GM12801 (cell line): ENCODE measurements around the gene PIGC.

Experiments used
- TF ChIP-seq, protein P1 (sequence below): IDR thresholded peaks from one replicate; pipeline ENCODE4 v1.5.1; 2011; ENCODE audit warnings: control low read depth; ENCODE audit not compliant: insufficient read length; ENCODE audit errors: extremely low read depth

PIGC gene

DNA sequence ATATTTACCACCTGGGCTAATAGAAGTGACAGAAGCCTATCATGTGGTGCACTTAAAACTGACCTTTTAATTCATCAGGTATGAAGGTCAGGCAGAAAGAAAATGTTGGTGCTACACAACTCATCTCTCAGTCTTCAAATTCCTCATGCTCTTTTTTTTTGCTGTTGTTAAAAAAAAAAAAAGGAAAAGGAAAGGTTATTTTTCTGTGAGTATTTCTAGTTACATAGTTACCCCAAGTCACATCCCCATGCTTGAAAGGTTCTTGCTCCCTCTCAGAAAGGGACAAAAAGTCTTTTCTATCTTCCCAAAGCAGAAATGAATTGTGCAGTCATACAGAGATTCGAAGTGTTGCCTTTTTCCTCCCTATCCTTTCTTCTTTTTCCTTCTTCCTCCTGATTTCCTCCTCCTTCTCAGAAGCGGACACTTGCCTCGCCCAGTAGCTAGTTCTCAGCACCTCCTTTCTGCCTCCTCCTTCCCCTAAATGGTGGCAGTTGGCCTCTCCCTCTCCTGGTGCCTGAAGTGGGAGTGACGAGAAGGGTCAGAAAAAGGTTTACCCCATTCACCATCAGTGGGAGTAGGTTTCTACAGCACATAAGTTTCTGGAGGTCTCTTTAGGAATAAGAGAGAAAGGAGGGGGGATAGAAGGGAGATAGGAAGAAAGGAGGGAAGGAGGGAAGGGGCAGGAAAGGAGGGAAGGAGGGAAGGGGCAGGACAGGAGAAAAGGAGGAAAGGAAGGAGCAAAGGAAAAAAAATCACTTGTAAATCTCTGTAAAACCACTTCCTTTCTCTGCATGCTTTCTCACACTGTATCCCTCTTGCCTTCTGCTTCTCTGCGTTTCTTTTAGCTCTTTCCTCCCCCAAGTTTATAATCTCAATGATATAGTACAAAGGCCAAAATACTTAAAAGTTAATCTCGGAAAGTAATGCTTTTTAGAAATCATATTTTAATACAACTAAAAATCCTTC is 43.8 kb downstream of the PIGC start:
- TF ChIP-seq, protein P1, sequence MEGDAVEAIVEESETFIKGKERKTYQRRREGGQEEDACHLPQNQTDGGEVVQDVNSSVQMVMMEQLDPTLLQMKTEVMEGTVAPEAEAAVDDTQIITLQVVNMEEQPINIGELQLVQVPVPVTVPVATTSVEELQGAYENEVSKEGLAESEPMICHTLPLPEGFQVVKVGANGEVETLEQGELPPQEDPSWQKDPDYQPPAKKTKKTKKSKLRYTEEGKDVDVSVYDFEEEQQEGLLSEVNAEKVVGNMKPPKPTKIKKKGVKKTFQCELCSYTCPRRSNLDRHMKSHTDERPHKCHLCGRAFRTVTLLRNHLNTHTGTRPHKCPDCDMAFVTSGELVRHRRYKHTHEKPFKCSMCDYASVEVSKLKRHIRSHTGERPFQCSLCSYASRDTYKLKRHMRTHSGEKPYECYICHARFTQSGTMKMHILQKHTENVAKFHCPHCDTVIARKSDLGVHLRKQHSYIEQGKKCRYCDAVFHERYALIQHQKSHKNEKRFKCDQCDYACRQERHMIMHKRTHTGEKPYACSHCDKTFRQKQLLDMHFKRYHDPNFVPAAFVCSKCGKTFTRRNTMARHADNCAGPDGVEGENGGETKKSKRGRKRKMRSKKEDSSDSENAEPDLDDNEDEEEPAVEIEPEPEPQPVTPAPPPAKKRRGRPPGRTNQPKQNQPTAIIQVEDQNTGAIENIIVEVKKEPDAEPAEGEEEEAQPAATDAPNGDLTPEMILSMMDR: no peak

DNA sequence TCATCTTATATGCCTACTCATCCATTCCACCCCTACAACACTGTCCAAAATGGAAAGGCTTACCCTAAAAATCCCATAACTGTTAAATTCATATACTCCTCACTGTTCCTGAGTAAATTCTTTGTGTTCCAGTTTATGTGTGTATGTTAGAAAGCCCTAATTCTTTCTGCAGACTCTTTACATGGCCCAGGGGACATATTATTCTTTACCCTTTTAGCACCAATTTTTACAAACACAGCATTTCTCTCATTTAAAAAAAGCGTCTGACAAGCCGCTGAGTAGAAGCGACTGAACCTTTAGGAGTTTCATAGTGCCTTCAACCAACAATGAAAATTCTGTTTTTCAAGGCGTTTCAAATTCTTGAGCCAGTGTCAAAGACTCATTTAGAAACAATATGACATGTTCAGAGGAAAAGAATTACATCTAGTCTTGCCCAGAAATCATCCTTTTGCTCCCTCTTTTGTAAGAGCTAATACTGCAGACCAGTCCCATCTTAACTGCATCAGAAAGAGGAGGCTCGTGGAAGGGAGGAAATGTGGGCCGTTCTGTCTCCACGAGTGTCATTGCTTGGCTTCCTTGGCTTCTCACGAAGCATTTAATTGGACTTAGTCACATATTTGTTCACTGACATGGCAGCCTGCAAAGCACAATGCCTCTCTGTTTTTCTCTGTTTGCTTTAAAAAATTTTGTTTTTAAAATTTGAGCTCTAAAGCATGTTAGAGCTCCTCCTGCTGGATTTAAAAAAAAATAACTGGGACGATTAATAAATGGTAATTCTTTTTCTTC is 44.7 kb downstream of the PIGC start:
- TF ChIP-seq, protein P1: no peak

DNA sequence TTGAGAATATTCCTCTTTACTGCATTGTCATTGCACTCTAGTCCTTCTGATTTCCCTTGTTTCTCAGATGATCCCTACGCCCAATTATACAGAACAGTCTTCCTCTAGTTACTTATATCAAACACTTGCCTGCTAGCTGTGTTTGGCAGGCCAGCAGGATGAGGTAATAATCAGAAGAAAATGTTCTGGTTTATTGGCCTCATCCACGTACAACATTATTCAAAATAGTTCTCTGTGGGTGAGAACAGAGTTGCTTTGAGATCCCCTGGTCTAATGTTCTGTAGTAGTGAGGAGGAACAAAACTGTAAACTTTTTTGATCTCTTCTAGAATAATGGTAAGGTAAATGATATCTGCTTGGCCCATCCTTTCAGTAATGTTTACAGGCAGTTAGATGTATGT is 45.7 kb downstream of the PIGC start:
- TF ChIP-seq, protein P1: no peak

DNA sequence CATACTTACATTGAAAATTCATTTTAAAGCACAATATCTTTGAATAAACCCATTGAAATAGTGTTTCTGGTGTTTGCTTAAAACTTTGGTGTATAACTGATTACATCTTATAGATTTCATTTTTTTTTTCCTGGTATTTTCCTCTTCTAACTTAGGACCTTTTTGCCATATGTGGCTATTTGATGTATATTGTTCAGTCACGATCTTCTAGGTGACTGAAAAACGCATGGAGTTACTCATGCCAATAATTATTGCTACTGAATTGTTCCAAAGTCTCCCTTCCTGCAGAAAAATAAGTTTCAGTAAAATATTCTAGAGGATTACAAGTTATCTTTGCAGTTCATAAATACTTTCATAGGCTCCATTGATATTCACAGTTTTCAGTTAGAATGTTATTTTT is 46.2 kb downstream of the PIGC start:
- TF ChIP-seq, protein P1: no peak

DNA sequence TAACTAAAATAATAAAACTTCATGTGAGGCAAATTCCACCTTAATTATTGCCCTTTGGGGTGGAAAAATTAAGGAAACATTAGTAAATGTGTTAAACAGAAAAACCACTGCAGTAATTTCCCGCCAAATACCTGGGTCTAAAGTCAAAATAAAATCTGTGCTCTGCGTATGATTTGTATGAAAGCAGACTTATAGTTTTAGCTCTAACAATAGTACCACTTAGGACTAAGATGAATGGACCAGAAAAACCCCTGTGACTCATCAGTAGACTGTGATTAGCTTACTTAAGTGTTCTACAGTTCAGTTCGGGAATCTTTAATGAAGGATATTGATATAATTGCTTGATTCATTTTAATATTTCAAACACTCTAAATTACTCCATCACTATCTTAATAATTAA is 46.6 kb downstream of the PIGC start:
- TF ChIP-seq, protein P1: no peak

DNA sequence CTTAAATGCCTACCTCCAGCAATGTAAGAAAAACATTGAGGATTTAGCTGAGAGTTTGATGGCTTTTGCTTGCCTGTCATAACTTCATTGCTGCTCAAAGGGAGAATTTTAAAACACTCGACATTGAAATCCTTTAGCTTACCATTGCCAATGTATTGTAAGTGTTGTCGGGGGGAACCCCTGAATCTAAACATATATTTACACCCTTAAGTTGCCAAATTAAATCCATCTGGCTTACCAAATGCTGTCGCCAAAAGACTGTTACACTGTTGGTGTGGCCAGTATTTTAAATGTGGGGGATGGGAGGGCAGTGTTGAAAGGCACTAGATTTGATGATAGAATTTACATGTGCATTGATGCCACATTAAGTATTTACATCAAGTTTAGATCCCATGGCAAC is 48.3 kb downstream of the PIGC start:
- TF ChIP-seq, protein P1: no peak

DNA sequence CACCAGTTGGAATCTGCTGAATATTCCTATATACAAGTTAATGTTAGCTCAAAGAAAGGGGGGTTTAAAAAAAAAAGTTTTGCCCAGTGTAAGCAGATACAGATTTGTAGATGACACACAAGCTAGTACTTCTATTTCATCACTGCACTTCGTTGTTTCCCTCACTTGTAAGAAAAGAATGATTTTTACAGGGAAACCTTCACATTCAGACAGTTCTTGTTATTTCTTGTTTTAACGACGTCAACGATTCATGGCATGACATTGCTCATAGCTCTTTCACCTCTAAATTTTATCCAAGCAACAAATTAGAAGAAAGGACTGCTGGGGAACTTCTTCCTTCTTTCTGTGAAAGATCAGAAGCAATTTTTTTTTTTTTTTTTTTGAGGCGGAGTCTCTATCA is 49.1 kb downstream of the PIGC start:
- TF ChIP-seq, protein P1: no peak
